OCI-LY3 (cell line): ENCODE data around the gene BRINP3.

Experiments used
- EZH2phosphoT487 ChIP-seq: fragments of 200-600 bp; shearing (Covaris generic); IDR thresholded peaks from 2 replicates; pipeline ENCODE4 v1.6.1; 2018; ENCODE audit warnings: antibody characterized with exemption, mixed run types, low read depth
- TF ChIP-seq, protein P1 (sequence below): fragments of 200-600, 300-600 bp; sonication (generic); IDR thresholded peaks from 2 replicates; pipeline ENCODE4 v1.5.1; 2014; ENCODE audit warnings: antibody characterized with exemption, low read length, low read depth

DNA sequence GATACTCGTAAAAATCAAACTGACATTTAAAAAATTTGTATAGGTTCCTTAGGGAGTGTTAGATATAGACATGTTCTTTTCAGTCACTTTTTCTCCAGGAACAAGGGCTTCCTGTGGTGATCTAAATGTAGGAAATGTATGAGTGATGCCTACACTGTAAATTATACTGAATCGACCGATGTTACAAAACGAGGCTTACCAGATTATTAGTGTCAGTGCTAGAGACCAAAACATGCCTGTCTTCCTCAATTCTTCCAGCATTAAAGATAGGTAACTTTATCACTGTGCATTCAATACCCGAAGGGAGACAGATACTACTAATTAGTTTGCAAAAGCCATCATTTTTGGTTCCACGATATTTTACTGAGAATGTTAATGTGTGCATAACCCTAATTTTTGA, 86.1 kb downstream of the BRINP3 start:
- TF ChIP-seq, protein P1, sequence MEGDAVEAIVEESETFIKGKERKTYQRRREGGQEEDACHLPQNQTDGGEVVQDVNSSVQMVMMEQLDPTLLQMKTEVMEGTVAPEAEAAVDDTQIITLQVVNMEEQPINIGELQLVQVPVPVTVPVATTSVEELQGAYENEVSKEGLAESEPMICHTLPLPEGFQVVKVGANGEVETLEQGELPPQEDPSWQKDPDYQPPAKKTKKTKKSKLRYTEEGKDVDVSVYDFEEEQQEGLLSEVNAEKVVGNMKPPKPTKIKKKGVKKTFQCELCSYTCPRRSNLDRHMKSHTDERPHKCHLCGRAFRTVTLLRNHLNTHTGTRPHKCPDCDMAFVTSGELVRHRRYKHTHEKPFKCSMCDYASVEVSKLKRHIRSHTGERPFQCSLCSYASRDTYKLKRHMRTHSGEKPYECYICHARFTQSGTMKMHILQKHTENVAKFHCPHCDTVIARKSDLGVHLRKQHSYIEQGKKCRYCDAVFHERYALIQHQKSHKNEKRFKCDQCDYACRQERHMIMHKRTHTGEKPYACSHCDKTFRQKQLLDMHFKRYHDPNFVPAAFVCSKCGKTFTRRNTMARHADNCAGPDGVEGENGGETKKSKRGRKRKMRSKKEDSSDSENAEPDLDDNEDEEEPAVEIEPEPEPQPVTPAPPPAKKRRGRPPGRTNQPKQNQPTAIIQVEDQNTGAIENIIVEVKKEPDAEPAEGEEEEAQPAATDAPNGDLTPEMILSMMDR, result no peak
- TF ChIP-seq EZH2phosphoT487, result no peak
